Activated T-cell treated with anti-CD3 and anti-CD28 coated beads, Interleukin-2, amount 50 U/mL, for 48 hours (primary cell): ENCODE results near the gene TACR2.

Source experiments
- DNase-seq, 2 experiments: peaks; one replicate each; pipeline ENCODE4 v3.0.0-alpha.2; 2020

The TACR2 gene

DNA sequence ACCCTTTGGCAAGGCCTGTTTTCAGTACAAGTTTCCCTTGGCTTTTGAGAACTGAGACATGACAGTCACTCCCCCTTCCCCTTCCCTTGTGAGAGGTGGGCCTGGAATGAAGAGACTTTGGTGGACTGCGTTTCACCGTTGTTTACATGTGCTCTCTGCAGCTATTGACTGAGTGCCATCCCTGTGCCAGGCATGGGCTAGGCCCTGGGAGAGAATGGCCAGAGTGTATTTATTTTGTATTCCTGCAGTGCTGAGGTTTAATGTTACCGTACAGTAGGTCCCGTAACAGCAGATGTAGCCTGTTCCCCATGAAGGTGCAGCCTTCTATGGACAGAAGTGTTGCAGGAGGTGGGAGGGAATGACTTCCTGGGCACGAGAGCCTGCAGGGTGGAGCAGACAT lies 50.0 kb downstream of the TACR2 start:
- no peak for DNase-seq

DNA sequence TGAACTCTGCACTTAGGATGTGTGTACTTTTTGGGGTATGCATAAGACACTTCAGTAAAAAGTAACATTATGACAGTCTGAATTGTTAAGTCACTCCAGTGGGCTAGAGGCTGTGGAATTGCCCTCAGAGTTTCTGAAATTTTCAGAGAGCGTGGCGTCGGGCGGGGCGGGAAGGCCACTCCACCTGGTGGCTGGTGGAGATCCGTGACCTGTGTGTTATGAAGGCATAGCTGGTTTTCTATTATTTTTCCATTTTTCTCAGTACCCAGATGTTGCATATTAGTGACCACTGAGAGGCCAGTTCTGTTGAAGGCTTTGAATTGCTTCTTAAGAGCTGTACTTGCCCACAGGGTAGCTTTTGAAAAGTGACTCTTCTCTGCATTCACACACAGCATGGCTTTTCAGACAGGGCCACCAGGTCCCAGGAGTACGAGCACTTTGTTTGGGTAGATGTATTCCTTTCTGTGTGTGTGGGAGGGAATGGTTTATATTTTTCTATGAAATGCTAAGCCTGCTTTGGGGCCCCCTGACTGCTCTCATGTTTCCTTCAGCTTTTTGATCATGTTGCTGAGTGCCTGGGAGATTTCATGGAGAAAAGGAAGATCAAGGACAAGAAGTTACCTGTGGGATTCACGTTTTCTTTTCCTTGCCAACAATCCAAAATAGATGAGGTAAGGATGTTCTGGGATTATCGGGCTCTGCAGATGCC lies 52.3 kb downstream of the TACR2 start:
- DNase-seq: no peak

DNA sequence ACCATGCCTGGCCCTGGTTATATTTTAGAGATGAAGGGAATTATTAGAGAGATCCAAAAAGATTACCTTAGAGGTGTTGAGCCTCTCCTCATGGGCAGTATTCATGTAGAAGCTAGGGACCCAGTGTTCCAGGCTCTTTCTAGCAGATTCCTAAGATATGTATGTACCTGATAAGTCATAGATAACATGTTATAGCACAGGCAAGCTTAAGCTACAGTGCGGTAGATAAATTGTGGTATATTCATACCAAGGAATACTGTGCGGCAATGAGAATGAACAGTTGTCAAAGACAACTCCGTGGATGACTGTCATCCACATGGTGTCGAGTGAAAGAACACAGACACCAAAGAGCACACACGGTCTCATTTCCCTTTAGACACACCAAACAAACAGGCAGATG lies 53.1 kb downstream of the TACR2 start:
- no peak for DNase-seq

DNA sequence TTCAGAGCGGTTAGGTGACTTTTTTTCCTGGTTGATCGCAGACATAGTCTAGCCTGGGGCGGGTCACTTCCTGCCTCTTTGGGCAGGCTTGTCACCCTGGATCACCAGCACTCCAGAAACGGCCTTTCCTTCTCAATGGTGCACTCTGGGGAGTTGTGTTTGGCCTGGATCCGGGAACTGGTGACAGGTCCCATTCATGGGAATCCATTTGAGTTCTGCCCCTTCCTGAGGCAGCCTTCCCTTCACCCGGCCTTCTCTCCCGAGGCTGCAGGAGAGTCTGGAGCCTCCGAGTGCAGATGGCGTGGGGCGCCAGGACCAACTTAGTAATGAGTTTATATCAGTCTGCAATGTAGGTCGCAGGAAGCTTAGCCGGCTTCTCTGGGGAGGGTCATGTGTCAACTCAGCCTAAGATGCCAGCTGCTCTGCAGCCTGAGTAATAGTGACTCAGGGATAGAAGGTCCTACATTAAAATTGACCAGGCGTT lies 54.2 kb downstream of the TACR2 start:
- DNase-seq: no peak

DNA sequence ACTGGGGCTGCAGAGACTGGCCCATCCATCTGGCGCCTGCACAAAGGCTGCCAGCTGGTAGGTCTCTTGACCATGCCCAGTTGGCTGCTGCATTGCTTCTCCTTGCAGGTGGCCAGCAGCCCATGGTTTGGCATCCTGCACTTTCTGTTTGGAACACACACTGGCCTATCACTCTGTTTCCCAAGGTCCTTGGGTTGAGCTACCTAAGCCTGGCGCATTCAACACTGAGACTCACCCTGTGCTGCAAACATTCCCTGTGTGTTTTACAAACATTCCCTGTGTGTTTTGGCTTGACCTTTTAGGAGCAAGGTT lies 55.5 kb downstream of the TACR2 start:
- DNase-seq: no peak

DNA sequence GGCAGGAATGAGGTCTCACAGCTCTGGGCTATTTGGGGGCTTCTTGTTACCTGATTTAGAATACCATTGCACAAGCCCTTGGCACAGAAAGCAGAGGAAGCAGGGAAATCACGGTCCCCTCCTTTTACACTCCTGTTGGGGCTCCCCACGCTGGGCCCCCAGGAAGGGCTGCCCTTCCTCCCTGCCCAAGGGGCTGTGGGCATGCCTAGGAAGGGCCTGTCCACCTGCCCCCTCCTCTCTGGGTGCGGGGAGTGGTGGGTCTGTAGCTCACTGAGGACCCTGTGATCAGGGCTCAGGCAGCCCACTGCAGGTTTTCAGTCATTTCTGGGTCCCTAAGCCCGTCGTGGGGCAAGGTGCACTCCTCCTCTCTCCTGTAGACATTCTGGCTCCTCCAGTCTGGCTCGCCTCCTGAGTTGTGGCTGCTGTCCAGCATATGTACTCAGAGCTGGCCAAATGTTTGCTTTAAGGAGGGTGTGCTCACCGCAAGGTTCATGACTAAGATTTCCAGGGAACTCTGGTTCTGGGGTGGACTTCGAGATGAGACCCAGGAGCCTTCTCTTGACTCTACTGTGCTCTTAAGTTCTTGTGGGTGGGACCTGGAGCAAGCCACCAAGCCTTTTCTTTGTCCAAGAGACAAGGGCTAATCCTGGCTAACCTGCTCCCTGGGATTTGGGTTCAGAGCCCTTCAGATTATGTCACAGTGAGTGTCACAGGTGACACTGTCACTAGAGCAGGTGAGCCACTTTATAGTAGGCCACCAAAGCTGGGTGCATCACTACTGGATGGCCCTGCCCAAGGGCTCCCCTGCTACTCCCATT lies 56.0 kb downstream of the TACR2 start:
- DNase-seq: no peak

DNA sequence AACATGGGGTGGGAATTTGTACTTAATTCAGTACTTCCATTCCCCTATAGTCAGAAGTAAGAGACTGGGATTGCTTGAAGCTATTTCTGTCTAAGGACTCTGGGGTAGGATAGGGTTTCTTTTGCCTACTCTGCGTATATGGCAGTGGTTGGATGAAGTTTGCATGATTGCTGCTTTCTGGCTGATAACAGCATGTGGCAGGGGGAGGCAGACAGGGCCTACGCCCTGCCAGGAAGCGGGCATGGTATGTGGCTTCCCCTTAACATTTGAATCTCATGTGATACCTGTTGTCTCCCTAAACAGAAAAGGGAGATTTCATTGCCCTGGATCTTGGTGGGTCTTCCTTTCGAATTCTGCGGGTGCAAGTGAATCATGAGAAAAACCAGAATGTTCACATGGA lies 57.1 kb downstream of the TACR2 start:
- DNase-seq: no peak

DNA sequence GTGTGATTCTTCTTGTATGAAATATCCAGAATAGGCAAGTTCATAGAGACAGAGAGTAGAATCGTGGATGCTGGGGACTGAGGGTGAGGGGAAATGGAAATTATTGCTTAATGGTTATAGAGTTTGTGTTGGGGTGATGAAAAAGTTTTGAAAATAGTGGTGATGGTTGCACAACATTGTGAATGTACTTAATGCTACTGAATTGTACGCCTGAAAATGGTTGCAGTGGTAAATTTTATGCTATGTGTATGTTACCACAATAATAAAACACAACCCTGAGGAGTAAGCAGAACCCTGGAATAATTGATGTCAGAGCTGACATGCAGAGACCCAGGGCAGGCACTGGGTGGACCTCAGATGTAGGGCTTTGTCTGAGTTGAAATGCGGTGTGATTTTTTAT lies 57.6 kb downstream of the TACR2 start:
- no peak for DNase-seq

DNA sequence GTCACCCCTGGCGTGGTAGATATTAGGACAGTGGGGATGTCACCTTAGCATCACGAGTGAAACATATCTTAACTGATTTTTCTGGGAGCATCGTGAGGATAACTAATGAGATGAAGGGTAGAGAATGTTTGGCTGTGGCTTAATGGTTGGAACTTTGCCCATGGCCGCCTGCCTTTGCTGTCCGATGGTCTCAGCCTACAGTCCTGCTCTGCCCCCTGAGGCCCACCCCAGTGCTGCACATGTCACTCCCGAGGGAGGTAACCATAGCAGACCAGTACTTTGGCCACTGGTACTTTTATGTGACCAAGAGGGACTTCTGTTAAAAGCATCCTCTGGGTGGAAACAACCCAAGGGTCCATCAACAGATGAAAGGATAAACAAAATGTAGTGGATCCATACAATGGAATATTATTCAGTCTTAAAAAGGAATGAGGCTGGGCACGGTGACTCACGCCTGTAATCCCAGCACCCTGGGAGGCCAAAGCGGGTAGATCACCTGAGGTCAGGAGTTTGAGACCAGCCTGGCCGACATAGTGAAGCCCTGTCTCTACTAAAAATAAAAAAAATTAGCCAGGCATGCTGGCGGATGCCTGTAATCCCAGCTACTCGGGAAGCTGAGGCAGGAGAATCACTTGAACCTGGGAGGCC lies 58.4 kb downstream of the TACR2 start:
- no peak for DNase-seq

DNA sequence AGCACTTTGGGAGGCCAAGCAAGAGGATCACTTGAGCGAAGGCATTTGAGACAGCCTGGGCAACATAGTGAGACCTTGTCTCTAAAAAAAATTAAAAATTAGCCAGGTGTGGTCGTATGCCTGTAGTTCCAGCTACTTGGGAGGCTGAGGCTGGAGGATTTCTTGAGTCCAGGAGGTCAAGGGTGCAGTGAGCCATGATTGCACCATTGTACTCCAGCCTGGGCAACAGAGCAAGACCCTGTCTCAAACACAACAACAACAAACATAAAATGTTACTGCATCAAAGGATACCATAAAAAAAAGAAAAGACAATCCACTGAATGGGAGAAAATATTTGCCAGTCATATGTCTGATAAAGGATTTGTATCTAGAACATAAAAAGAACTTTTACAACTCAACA lies 60.5 kb downstream of the TACR2 start:
- no peak for DNase-seq

DNA sequence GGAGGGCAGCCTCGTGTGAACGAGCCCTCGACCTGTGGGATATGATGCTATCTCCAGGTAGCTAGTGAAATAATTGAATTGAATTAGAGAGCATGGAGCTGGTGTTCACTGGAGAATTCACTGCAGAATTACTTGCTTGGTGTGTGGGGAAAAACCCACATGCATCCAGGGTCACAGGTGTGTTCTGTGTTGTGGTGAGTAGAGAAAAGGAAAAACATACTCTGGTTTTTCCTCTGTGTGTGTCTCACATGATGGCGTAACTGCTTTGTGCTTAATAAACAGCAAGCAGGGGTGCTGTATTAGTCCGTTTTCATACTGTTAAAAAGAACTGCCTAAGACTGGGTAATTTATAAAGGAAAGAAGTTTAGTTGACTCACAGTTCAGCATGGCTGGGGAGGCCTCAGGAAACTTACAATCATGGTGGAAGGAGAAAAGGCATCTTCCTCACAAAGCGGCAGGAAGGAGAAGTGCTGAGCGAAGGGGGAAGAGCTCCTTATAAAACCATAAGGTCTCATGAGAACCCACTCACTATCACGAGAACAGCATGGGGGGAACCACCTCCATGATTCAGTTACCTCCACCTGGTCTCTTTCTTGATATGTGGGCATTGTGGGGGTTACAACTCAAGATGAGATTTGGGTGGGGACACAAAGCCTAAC lies 62.6 kb downstream of the TACR2 start:
- no peak for DNase-seq
